Heart left ventricle (tissue), 16 donors: Measurements from ENCODE around the gene SLC47A2. TPM values are rescaled to one million over a fixed set of nuclear protein-coding genes. Genes with fewer than 3 reads are reported as not detected.

Experiments used
- ATAC-seq, 4 donors: fragments of 200-7000 bp; cut with Tn5 transposase; one replicate each; pipeline ENCODE4 v1.9.1; 2020 to 2022; ENCODE audit warnings: moderate library complexity in 4 of 4, mild to moderate bottlenecking in 3 of 4, moderate number of reproducible peaks in 1 of 4
- DNase-seq, 5 donors: peaks; one replicate each; pipeline ENCODE4 v3.0.0-alpha.2; 2020
- H3K27ac ChIP-seq, 12 donors: fragments of 200-600 bp; sonication (generic) in 4 of 12; one replicate each; pipeline versions ENCODE4 v1.5.0 to v1.8.0; 2016 to 2022; ENCODE audit warnings: mild to moderate bottlenecking in 2 of 12
- H3K27me3 ChIP-seq, 9 donors: fragments of 200-600 bp; sonication (generic) in 2 of 9; one replicate each; pipeline versions ENCODE4 v1.5.1 to v1.8.0; 2016 to 2022; ENCODE audit warnings: mild to moderate bottlenecking in 3 of 9
- H3K36me3 ChIP-seq, 9 donors: fragments of 200-600 bp; sonication (generic) in 2 of 9; one replicate each; pipeline versions ENCODE4 v1.5.0 to v1.8.0; 2018 to 2022; ENCODE audit warnings: mild to moderate bottlenecking in 2 of 9
- H3K4me1 ChIP-seq, 12 donors: fragments of 200-600 bp; sonication (generic) in 4 of 12; one replicate each; pipeline versions ENCODE4 v1.5.0 to v1.8.0; 2016 to 2022; ENCODE audit warnings: mild to moderate bottlenecking in 3 of 12
- H3K4me3 ChIP-seq, 12 donors: fragments of 200-600 bp; sonication (generic) in 4 of 12; one replicate each; pipeline versions ENCODE4 v1.5.0 to v1.8.0; 2017 to 2022; ENCODE audit warnings: mild to moderate bottlenecking in 9 of 12, moderate library complexity in 4 of 12
- H3K9me3 ChIP-seq, 12 donors: fragments of 200-600 bp; sonication (generic) in 4 of 12; one replicate each; pipeline versions ENCODE4 v1.5.0 to v1.8.0; 2016 to 2022; ENCODE audit warnings: mild to moderate bottlenecking in 1 of 12
- CTCF ChIP-seq, 12 donors: fragments of 200-600 bp; sonication (generic) in 4 of 12; IDR thresholded peaks; one replicate each; pipeline versions ENCODE4 v1.5.0 to v1.8.0; 2018 to 2022; ENCODE audit warnings: antibody characterized with exemption in 12 of 12, mild to moderate bottlenecking in 5 of 12
- POLR2A ChIP-seq, 2 donors: fragments of 450-650 bp; IDR thresholded peaks; one replicate each; pipeline ENCODE4 v1.6.1; 2017; ENCODE audit warnings: antibody characterized with exemption in 2 of 2, mild to moderate bottlenecking in 2 of 2, moderate library complexity in 2 of 2
- whole genome bisulfite sequencing, 4 donors: extraction: QIAGEN DNeasy Blood & Tissue Kit in 2 of 4; methylation state at CpG; one replicate each; pipeline versions ENCODE4 v1.1.5 to v1.1.7; 2013 to 2018; 5-methylcytosine and 5-hydroxymethylcytosine counted together
- intact Hi-C, 10 donors: fragments of 100-400 bp; cut with DNase I; formaldehyde crosslinking; loops; one replicate each; pipeline versions ENCODE4 v1.11.1 to v1.14.2; 2022
- polyA plus RNA-seq, 2 donors: library from polyadenylated mRNA; stranded (reverse); fragments of 200-250 nt; gene quantifications; one replicate each; pipeline ENCODE4 v1.2.3, GENCODE V29; 2013
- total RNA-seq, 9 donors: library from RNA; depleted of rRNA in 2 of 9; stranded (reverse); fragments of >200 nt in 2 of 9; fragmentation: NEBNext Ultra II Directional in 3 of 9; extraction: Animal tissue kit (Norgen Biotek cat#: 25700) in 3 of 9; gene quantifications; one replicate each; pipeline versions ENCODE4 v1.1.0 to v1.2.4, GENCODE V29; 2016 to 2023
- donor health status: ischemic (EF 13 %, LVEDD 7.1; RV severe dilation, severe dysfunction).
- donor health status: healthy with polysubstance abuse.
- donor health status: DM: no; HTN: yes; CAD: no.
- donor health status: DM: no; HTN: no; CAD: no.
- donor health status: ischemic (EF 25% LVEDD 6.9; RV normal size, moderate dysfunction).
- donor health status: ischemic (EF 25% LVEDD 5.7; RV mildly dilated, moderate dysfunction).
- donor health status: healthy.
- donor health status: DM: yes; HTN: yes; CAD: no.
- donor health status: ischemic (EF 35%, LVEDD 5.7; RV mildly dilated, moderate dysfunction).
- donor health status: nonischemic (EF 11% LVEDD 7.7; RV severe dilation, severe dysfunction).
- donor health status: DM: yes; HTN: yes; CAD: no.
- donor health status: PGD.
- donor health status: ischemic (EF 29% LVEDD 5.4; RV normal size, mild dysfunction).
- donor health status: nonischemic (EF 23%, LVEDD 6.1; RV moderate dilation, normal function).

The SLC47A2 gene
- total and polyA plus RNA-seq, 11 donors = 0.32 TPM; not detected in 10

- peak overlapping the region in 5 of 12 donors; percentile 33 to 86 (median 39) for H3K27ac ChIP-seq
- WGBS, 4 donors = 56 to 67% (median 61%) methylated on average over 23 to 55 of the region's 55 CpGs
- H3K4me3 ChIP-seq = peak overlapping the region in 8 of 12 donors; percentile 24 to 54 (median 34)
- peak in 1 of 4 donors; percentile 46 for ATAC-seq
- peaks cover 0 to 49% (median 27%) of the 10 kb centered on the region in 12 donors for H3K4me1 ChIP-seq
- no peaks in the 10 kb centered on the region for H3K36me3 ChIP-seq
- peak; percentile 43 to 87 (median 69) for DNase-seq
- intact Hi-C loops = loop anchor here in 1 of 10 donors (10.0 kb wide), 1 partner anchor 60 kb away; no protein-coding TSS in a partner anchor
- TF ChIP-seq POLR2A (IDR thresholded peaks at IDR 0.05) (no peak), CTCF (IDR thresholded peaks at IDR 0.05) (no peak)
- H3K9me3 ChIP-seq = no peaks in the 10 kb centered on the region
- H3K27me3 ChIP-seq = no peaks in the 10 kb centered on the region
Measured at GRCh38 chr17:19724501-19725420, 8.4 kb upstream of the SLC47A2 start.

- peak overlapping the region in 1 of 12 donors; percentile 54 for H3K4me3 ChIP-seq
Measured at GRCh38 chr17:19723964-19724363, 7.6 kb upstream of the SLC47A2 start.

GRCh38 chr17:19720631-19721426 lies 4.4 kb upstream of the SLC47A2 start:
- peak in 1 of 5 donors; percentile 56 for DNase-seq
- WGBS, 4 donors = 52 to 60% (median 54%) methylated on average over 8 to 9 of the region's 9 CpGs
- Histone ChIP-seq H3K4me1 (peaks cover 0 to 28% (median 2%) of the 10 kb centered on the region in 12 donors), H3K4me3 (no peak overlapping the region), H3K36me3 (no peaks in the 10 kb centered on the region), H3K27me3 (no peaks in the 10 kb centered on the region), H3K27ac (no peak overlapping the region), H3K9me3 (no peaks in the 10 kb centered on the region)
- no peak for TF ChIP-seq CTCF (IDR thresholded peaks at IDR 0.05)
- TF ChIP-seq POLR2A (IDR thresholded peaks at IDR 0.05) = no peak
- intact Hi-C loops = loop anchor here in 1 of 10 donors (10.0 kb wide), 1 partner anchor 56 kb away; no protein-coding TSS in a partner anchor
- ATAC-seq = no peak

More at GRCh38 chr17:19723964-19724363, 7.6 kb upstream of the SLC47A2 start:
- Histone ChIP-seq H3K27me3 (no peaks in the 10 kb centered on the region), H3K36me3 (no peaks in the 10 kb centered on the region), H3K9me3 (no peaks in the 10 kb centered on the region), H3K4me1 (peaks cover 0 to 49% (median 27%) of the 10 kb centered on the region in 12 donors), H3K27ac (peak overlapping the region in 3 of 12 donors; percentile 39 to 86 (median 58))
- ATAC-seq (no peak), DNase-seq (no peak)
- 89 to 100% (median 97%) methylated on average over 1 of the region's 1 CpG for WGBS, 4 donors
- TF ChIP-seq CTCF (IDR thresholded peaks at IDR 0.05) (no peak), POLR2A (IDR thresholded peaks at IDR 0.05) (no peak)
- intact Hi-C loops = loop anchor here in 1 of 10 donors (10.0 kb wide), 1 partner anchor 59 kb away; no protein-coding TSS in a partner anchor
